ENCODE results near the gene CLP1. TPM values are rescaled to one million over a fixed set of nuclear protein-coding genes. Genes with fewer than 3 reads are reported as not detected.
"Not testable (repeated sequence)": the region's sequence is repeated elsewhere in the genome, so short reads cannot be mapped to it uniquely, and the experiment has no call there.

The CLP1 gene
- total and polyA plus RNA-seq, 11 donors = 3.0 to 11.9 (median 8.2) TPM

DNA sequence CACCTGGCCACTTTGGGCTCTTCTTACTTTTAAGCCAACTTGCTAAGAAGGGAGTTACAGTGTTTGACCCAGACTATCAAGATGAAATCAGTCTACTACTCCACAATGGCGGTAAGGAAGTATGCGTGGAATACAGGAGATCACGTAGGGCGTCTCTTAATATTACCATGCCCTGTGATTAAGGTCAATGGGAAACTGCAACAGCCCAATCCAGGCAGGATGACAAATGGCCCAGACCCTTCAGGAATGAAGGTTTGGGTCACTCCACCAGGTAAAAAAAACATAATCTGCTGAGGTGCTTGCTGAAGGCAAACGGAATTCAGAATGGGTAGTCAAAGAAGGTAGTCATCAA, 6.8 kb upstream of the CLP1 start:
- DNase-seq (no peak), ATAC-seq (no peak)
- Histone ChIP-seq H3K27me3 (peaks cover 4 to 54% (median 34%) of the 10 kb centered on the region in 9 donors), H3K27ac (no peak overlapping the region), H3K4me1 (peaks cover 0 to 62% (median 24%) of the 10 kb centered on the region in 12 donors), H3K4me3 (no peak overlapping the region), H3K36me3 (no peaks in the 10 kb centered on the region), H3K9me3 (no peaks in the 10 kb centered on the region)
- intact Hi-C loops (cut with DNase I) = no loop called here
- WGBS, 4 donors = 56 to 73% (median 70%) methylated on average over 5 of the region's 5 CpGs
- TF ChIP-seq POLR2A (IDR thresholded peaks at IDR 0.05) = no peak
- TF ChIP-seq, protein P1, sequence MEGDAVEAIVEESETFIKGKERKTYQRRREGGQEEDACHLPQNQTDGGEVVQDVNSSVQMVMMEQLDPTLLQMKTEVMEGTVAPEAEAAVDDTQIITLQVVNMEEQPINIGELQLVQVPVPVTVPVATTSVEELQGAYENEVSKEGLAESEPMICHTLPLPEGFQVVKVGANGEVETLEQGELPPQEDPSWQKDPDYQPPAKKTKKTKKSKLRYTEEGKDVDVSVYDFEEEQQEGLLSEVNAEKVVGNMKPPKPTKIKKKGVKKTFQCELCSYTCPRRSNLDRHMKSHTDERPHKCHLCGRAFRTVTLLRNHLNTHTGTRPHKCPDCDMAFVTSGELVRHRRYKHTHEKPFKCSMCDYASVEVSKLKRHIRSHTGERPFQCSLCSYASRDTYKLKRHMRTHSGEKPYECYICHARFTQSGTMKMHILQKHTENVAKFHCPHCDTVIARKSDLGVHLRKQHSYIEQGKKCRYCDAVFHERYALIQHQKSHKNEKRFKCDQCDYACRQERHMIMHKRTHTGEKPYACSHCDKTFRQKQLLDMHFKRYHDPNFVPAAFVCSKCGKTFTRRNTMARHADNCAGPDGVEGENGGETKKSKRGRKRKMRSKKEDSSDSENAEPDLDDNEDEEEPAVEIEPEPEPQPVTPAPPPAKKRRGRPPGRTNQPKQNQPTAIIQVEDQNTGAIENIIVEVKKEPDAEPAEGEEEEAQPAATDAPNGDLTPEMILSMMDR (IDR thresholded peaks at IDR 0.05) = no peak

DNA sequence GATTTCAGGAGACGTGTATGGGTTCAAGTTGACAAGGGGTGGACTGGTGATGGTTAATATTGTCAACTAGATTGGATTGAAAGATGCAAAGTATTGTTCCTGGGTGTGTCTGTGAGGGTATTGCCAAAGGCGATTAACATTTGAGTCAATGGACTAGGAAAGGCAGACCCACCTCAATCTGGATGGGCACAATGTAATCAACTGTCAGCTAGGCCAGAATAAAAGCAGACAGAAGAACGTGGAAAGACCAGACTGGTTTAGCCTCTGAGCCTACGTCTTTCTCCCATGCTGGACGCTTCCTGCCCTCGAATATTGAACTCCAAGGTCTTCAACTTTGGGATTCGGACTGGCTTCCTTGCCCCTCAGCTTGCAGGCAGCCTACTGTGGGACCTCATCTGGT, 6.2 kb upstream of the CLP1 start:
- WGBS, 4 donors = 79 to 88% (median 84%) methylated on average over 7 of the region's 7 CpGs
- intact Hi-C loops (cut with DNase I) = no loop called here
- DNase-seq (no peak), ATAC-seq (no peak)
- TF ChIP-seq POLR2A (IDR thresholded peaks at IDR 0.05) = no peak
- TF ChIP-seq, protein P1 (IDR thresholded peaks at IDR 0.05) = no peak
- no peak overlapping the region for H3K27ac ChIP-seq
- H3K27me3 ChIP-seq = peaks cover 4 to 48% (median 30%) of the 10 kb centered on the region in 9 donors
- no peak overlapping the region for H3K4me3 ChIP-seq
- peaks cover 0 to 55% (median 17%) of the 10 kb centered on the region in 12 donors for H3K4me1 ChIP-seq
- no peaks in the 10 kb centered on the region for H3K9me3 ChIP-seq
- H3K36me3 ChIP-seq = no peaks in the 10 kb centered on the region

DNA sequence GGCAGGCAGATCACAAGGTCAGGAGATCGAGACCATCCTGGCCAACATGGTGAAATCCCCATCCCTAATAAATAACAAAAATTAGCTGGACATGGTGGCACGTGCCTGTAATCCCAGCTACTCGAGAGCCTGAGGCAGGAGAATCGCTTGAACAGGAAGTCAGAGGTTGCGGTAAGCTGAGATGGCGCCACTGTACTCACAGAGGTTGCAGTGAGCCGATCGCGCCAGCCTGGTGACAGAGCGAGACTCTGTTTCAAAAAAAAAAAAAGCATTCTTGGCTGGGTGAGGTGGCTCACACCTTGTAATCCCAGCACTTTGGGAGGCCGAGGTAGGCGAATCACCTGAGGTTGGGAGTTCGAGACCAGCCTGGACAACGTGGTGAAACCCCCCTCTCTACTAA, 5.3 kb upstream of the CLP1 start:
- ATAC-seq; DNase-seq; H3K9me3 ChIP-seq; H3K36me3 ChIP-seq; intact Hi-C loops (cut with DNase I): not testable (repeated sequence)
- H3K27ac ChIP-seq = peak overlapping the region in 1 of 12 donors; percentile 78
- 81 to 82% (median 82%) methylated on average over 14 of the region's 14 CpGs for WGBS, 4 donors
- peaks cover 0 to 51% (median 15%) of the 10 kb centered on the region in 12 donors for H3K4me1 ChIP-seq
- H3K27me3 ChIP-seq = peaks cover 4 to 40% (median 23%) of the 10 kb centered on the region in 9 donors
- H3K4me3 ChIP-seq = peak overlapping the region in 1 of 12 donors; percentile 43

DNA sequence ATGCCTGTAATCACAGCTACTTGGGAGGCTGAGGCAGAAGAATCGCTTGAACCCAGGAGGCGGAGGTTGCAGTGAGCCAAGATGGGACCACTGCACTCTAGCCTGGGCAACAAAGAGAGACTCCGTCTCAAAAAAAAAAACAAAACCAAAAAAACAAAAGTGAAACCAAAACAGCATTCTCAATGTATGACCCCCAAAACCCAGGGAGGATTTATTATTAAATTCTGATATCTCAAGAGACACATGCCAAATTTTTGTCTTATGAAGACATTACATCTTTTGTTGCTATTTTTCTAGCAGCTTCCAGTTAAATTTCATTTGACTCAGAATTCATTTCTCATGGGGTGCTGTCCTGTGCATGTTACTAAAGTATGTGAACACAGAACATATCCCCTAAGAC, 4.9 kb upstream of the CLP1 start:
- TF ChIP-seq, protein P1 (IDR thresholded peaks at IDR 0.05) = no peak
- peak overlapping the region in 1 of 12 donors; percentile 43 for H3K4me3 ChIP-seq
- no peaks in the 10 kb centered on the region for H3K9me3 ChIP-seq
- intact Hi-C loops (cut with DNase I) = no loop called here
- no peak for ATAC-seq
- peak overlapping the region in 1 of 12 donors; percentile 78 for H3K27ac ChIP-seq
- WGBS, 4 donors = 64 to 74% (median 73%) methylated on average over 3 of the region's 3 CpGs
- no peaks in the 10 kb centered on the region for H3K36me3 ChIP-seq
- DNase-seq = no peak
- peaks cover 0 to 46% (median 15%) of the 10 kb centered on the region in 12 donors for H3K4me1 ChIP-seq
- H3K27me3 ChIP-seq = peaks cover 4 to 36% (median 18%) of the 10 kb centered on the region in 9 donors

DNA sequence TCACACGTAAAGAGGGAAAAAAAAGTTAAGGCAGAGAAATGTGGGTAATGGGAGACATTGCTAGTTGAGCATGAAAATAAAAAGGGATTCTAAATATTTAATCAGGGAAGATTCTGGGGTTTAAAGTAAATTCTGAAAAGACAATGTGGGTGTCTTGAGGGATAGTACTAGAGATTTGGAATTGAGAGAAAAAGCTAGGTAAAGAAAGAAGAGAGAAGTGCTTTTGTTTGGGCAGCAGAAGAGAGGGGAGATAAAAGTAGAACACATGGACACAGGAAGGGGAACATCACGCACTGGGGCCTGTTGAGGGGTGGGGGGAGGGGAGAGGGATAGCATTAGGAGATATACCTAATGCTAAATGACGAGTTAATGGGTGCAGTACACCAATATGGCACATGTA, 4.4 kb upstream of the CLP1 start:
- Histone ChIP-seq H3K4me3 (peak overlapping the region in 1 of 12 donors; percentile 43), H3K27me3 (peaks cover 4 to 31% (median 13%) of the 10 kb centered on the region in 9 donors), H3K27ac (peak overlapping the region in 1 of 12 donors; percentile 78), H3K36me3 (no peaks in the 10 kb centered on the region), H3K4me1 (peaks cover 0 to 44% (median 16%) of the 10 kb centered on the region in 12 donors), H3K9me3 (no peaks in the 10 kb centered on the region)
- no peak for ATAC-seq
- intact Hi-C loops (cut with DNase I) = no loop called here
- WGBS, 4 donors = 42 to 55% (median 47%) methylated on average over 3 of the region's 3 CpGs
- no peak for TF ChIP-seq POLR2A (IDR thresholded peaks at IDR 0.05)
- TF ChIP-seq, protein P1 (IDR thresholded peaks at IDR 0.05) = no peak
- no peak for DNase-seq

All from heart left ventricle (tissue), 16 donors.